Suppressor macrophage treated with lipopolysaccharide for 4 hours (primary cell): Measurements from ENCODE around the gene CHRNB4.
A peak's percentile ranks its signal among the peaks of the same experiment; 100 is the strongest.
"Not testable (repeated sequence)": the region's sequence is repeated elsewhere in the genome, so short reads cannot be mapped to it uniquely, and the experiment has no call there.

Experiments
- DNase-seq: peaks from one replicate; pipeline ENCODE4 v3.0.0-alpha.2; 2020

The CHRNB4 gene

GRCh38 chr15:78641102-78641748, at the start of gene CHRNB4:
TSS of gene CHRNB4 (minus strand) at chr15:78641210. CDS start at chr15:78641133, 77 bp downstream.
- DNase-seq: no peak

GRCh38 chr15:78689626-78690025, 48.6 kb upstream of the CHRNB4 start:
- DNase-seq: no peak

- no peak for DNase-seq
Observed at GRCh38 chr15:78685925-78686324, 44.9 kb upstream of the CHRNB4 start.

GRCh38 chr15:78685159-78685921, 44.3 kb upstream of the CHRNB4 start:
- DNase-seq: no peak

- peak; percentile 25 for DNase-seq
Observed at GRCh38 chr15:78684657-78685056, 43.6 kb upstream of the CHRNB4 start.

- DNase-seq: not testable (repeated sequence)
Observed at GRCh38 chr15:78683599-78683998, 42.6 kb upstream of the CHRNB4 start.

- DNase-seq: no peak
Observed at GRCh38 chr15:78682693-78683410, 41.8 kb upstream of the CHRNB4 start.

GRCh38 chr15:78682004-78682651, 41.1 kb upstream of the CHRNB4 start:
- no peak for DNase-seq

GRCh38 chr15:78681281-78682003, 40.4 kb upstream of the CHRNB4 start:
- DNase-seq: no peak

GRCh38 chr15:78680431-78681075, 39.5 kb upstream of the CHRNB4 start:
- peak; percentile 35 for DNase-seq

- DNase-seq: no peak
Observed at GRCh38 chr15:78679089-78679511, 38.1 kb upstream of the CHRNB4 start.

GRCh38 chr15:78676424-78677110, 35.6 kb upstream of the CHRNB4 start:
- no peak for DNase-seq

- DNase-seq: no peak
Observed at GRCh38 chr15:78675617-78676360, 34.8 kb upstream of the CHRNB4 start.

GRCh38 chr15:78675206-78675605, 34.2 kb upstream of the CHRNB4 start:
- DNase-seq: no peak

- DNase-seq: no peak
Observed at GRCh38 chr15:78673917-78674444, 33.0 kb upstream of the CHRNB4 start.

- no peak for DNase-seq
Observed at GRCh38 chr15:78673476-78673875, 32.5 kb upstream of the CHRNB4 start.

GRCh38 chr15:78672285-78673014, 31.4 kb upstream of the CHRNB4 start:
- no peak for DNase-seq

GRCh38 chr15:78671626-78672211, 30.7 kb upstream of the CHRNB4 start:
- DNase-seq: no peak

GRCh38 chr15:78668987-78669386, 28.0 kb upstream of the CHRNB4 start:
- no peak for DNase-seq
